ENCODE measurements around the gene SERPINA1. TPM values are rescaled to one million over a fixed set of nuclear protein-coding genes. Genes with fewer than 3 reads are reported as not detected.

SERPINA1 gene
- total RNA-seq, 1 experiment from 2014 or later = 9.1 TPM

GRCh38 chr14:94396628-94397225, 8.3 kb upstream of the SERPINA1 start:
- Histone ChIP-seq H3K27ac (ENCODE audit: low read depth, low read length) (no peak overlapping the region), H3K9me3 (ENCODE audit: control insufficient read depth in 1 of 2, insufficient read depth in 1 of 2, low read depth in 1 of 2, low read length in 2 of 2) (no peaks in the 10 kb centered on the region), H4K20me1 (ENCODE audit: insufficient read depth) (no peaks in the 10 kb centered on the region), H3K79me2 (ENCODE audit: insufficient read depth, low read length) (no peaks in the 10 kb centered on the region), H2AFZ (ENCODE audit: low read depth, low read length, poor library complexity, severe bottlenecking) (no peak overlapping the region), H3K4me2 (ENCODE audit: low read length) (no peak overlapping the region), H3K36me3 (ENCODE audit: control insufficient read depth in 1 of 2, insufficient read depth in 2 of 2, low read length in 2 of 2) (no peaks in the 10 kb centered on the region), H3K9ac (ENCODE audit: low read length) (no peak overlapping the region), H3K4me3 (replicated peaks in 1 of 2; ENCODE audit: low read depth in 1 of 2, low read length in 2 of 2) (no peak overlapping the region), H3K9me2 (ENCODE audit: insufficient read depth) (no peaks in the 10 kb centered on the region), H3K4me1 (ENCODE audit: control insufficient read depth in 1 of 2, insufficient read depth in 2 of 2, low read length in 2 of 2) (0 out of 4 replicates have a peak, but pooled peaks cover 0 to 6% of the 10 kb centered on the region in 2 experiments), H3K27me3 (ENCODE audit: insufficient read depth, low read length) (no peaks in the 10 kb centered on the region)
- TF ChIP-seq ZNF274 (IDR thresholded peaks at IDR 0.05; ENCODE audit: low read depth, low read length) (no peak), SP1 (IDR thresholded peaks at IDR 0.05; ENCODE audit: low read depth) (no peak), REST (IDR thresholded peaks at IDR 0.05; ENCODE audit: low read depth) (no peak), EZH2 (IDR thresholded peaks at IDR 0.05) (no peak), TCF7L2 (IDR thresholded peaks at IDR 0.05; ENCODE audit: borderline replicate concordance, extremely low read depth, insufficient read depth, insufficient read length) (no peak), RAD21 (IDR thresholded peaks at IDR 0.05; ENCODE audit: low read depth) (no peak), CEBPB (IDR thresholded peaks at IDR 0.05; ENCODE audit: low read depth) (no peak), FOSL1 (IDR thresholded peaks at IDR 0.05; ENCODE audit: low read depth) (no peak)
- intact Hi-C loops (cut with micrococcal nuclease) = no loop called here
- CTCF ChIA-PET = no interaction called here
- no peak for ATAC-seq
- RAD21 ChIA-PET (ENCODE audit: low non-redundant PET in 1 of 2, low total read pairs in 2 of 2, uncharacterized antibody in 2 of 2, unreplicated experiment in 2 of 2) = no interaction called here
- POLR2A ChIA-PET = no interaction called here
- no peak for DNase-seq (ENCODE audit: low read depth, low spot score)
- BruUV-seq (replicated peaks) = no TSS peak

Measured in HCT116 (cell line).